Stimulated activated CD8-positive, alpha-beta memory T cell treated with anti-CD3 and anti-CD28 coated beads, Interleukin-12 subunit alpha, Interleukin-12 subunit beta, amount 100 ng/mL, for 4 hours (primary cell): ENCODE results near the gene CLDN3.
"Not testable (repeated sequence)": the region's sequence is repeated elsewhere in the genome, so short reads cannot be mapped to it uniquely, and the experiment has no call there.

Experiments
- DNase-seq: peaks from one replicate; pipeline ENCODE4 v3.0.0-alpha.2; 2020; ENCODE audit warnings: low read depth

Gene CLDN3, protein sequence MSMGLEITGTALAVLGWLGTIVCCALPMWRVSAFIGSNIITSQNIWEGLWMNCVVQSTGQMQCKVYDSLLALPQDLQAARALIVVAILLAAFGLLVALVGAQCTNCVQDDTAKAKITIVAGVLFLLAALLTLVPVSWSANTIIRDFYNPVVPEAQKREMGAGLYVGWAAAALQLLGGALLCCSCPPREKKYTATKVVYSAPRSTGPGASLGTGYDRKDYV

DNA sequence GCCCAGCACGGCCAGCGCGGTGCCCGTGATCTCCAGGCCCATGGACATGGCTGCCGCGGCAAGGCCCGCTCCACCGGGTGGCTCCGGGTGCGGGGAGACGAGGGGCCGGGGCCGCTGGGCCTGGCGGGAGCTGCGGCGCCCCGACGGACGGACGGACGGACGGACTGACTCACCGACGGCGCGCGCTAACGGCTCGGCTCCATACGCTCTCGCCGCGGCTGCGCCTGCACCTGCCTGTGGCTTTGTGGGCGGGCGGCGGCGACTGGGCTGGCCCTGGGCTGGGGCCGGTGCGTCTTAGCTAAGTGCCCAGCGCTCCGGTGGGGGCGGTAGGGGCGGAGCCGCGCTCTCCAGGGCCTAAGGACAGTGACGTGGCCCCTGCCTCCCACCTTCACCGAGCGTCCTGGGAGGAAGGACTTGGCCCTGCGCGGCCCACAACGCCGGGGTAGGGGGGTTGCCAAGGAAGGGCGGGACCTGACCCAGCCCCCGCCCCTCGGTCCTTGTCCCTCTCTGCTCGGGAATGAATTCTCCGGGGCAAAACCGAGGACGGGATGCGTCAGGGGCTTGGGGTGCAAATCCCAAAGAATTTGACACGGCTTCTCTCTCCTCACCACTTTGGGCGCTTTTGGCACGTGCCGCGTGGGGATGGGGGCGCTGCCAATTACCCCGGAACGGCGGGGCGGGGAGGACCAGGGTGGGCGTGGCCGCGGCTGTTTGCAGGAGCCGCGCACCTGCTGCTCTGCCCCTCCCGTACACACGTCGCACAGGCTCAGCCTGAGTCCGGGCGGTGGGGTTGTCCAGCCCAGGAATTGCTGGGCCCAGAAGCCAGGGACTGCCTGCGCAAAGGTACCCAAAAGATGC is at the start of gene CLDN3:
Gene CLDN3, minus strand, starts transcription at position 269 of the 858 bp plus-strand sequence. Its CDS starts 221 bp downstream, at position 48.
- no peak for DNase-seq

DNA sequence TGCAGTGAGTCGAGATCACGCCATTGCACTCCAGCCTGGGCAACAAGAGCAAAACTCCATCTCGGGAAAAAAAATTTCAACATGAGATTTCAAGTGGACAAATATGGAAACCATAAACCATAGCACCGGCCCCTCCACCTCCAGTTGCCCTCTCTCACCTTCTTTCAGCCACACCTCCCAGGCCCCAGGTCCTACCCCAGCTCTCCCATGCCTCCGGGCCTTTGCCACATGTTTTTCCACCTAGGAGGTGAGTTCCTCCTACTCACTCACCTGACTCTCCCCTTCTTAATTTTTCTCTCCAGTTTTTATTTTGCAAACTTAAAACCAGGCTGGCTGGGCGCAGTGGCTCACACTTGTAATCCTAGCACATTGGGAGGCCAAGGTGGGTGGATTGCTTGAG is 47.1 kb upstream of the CLDN3 start:
- DNase-seq, result no peak

GRCh38 chr7:73815436-73815835 is 45.4 kb upstream of the CLDN3 start:
- no peak for DNase-seq

DNA sequence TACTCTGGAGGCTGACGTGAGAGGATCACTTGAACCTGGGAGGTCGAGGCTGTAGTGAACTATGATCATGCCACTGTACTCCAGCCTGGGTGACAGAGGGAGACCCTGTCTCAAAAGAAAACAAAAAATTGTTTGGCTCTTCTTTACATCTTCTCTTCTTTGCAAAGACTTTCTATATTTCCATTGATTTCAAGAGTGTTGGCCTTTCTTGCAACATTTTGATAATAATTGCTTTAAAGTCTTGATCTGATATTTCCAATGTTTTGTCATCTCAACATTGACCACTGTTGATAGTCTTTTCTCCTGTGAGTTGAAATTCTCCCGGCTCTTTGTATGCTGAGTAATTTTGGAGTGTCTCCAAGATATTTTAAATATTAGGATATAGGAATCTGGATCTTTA is 42.9 kb upstream of the CLDN3 start:
- no peak for DNase-seq

DNA sequence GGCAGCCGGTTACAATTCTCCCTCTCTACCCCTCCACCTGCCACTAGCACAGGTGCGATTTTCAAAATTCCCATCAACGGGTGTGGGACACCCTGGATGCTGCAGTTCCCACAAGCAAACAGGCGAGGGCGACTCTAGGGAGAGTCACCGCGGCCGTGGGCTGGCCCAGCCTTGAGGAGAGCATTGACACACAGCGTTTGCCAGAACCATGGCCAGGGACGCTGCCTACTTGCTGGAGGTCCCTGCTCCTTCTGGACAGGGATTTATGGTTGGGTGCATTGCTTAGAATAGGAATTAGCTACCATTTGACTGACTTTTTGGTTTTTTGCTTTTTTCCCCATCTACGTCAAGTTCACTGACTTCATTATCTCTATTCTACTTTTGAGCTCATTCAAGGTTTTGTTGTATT is 41.7 kb upstream of the CLDN3 start:
- DNase-seq, result peak; percentile 11

- DNase-seq, result no peak
Measured at GRCh38 chr7:73810998-73811360, 40.9 kb upstream of the CLDN3 start.

GRCh38 chr7:73809467-73809951 is 39.4 kb upstream of the CLDN3 start:
- DNase-seq, result no peak

GRCh38 chr7:73802459-73802858 is 32.4 kb upstream of the CLDN3 start:
- no peak for DNase-seq

GRCh38 chr7:73801577-73801976 is 31.5 kb upstream of the CLDN3 start:
- no peak for DNase-seq

GRCh38 chr7:73799282-73800141 is 29.4 kb upstream of the CLDN3 start:
- DNase-seq, result no peak

- not testable (repeated sequence) for DNase-seq
Measured at GRCh38 chr7:73797176-73797575, 27.1 kb upstream of the CLDN3 start.

GRCh38 chr7:73796656-73797055 is 26.6 kb upstream of the CLDN3 start:
- not testable (repeated sequence) for DNase-seq

DNA sequence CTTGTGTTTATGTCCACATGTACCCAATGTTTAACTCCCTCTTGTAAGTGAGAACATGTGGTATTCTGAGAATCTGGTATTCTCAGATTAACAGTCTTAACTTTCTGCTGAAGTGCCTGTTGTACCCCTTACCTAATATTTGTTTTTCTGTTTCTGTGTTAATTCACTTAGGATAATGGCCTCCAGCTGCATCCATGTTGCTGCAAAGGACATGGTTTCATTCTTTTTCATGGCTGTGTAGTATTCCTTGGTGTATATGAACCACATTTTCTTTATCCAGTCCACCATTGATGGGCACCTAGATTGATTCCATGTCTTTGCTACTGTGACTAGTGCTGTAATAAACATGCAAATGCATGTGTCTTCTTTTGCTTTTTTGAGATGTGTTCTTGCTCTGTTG is 25.1 kb upstream of the CLDN3 start:
- DNase-seq, result not testable (repeated sequence)

GRCh38 chr7:73791170-73791690 is 21.2 kb upstream of the CLDN3 start:
- not testable (repeated sequence) for DNase-seq

- no peak for DNase-seq
Measured at GRCh38 chr7:73789051-73789450, 19.0 kb upstream of the CLDN3 start.

GRCh38 chr7:73787786-73788048 is 17.6 kb upstream of the CLDN3 start:
- DNase-seq, result not testable (repeated sequence)

GRCh38 chr7:73786588-73786987 is 16.5 kb upstream of the CLDN3 start:
- no peak for DNase-seq

DNA sequence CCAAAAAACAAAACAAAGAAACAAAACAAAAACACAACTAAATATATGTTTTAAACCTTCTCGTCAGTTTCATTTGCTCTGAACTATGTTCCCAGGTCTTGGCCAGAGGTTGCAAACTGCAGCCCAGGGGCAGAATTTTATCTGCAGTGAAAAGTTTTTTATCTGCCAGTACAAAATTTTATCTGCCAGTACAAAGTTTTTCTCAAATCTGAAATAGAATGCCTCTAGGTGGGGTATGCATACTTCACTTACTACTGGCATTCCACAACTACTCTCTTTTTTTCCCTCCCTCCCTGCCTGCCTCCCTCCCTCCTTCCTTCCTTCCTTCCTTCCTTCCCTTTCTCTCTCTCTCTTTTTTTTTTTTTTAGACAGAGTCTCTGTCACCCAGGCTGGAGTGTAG is 9.4 kb upstream of the CLDN3 start:
- no peak for DNase-seq

GRCh38 chr7:73778801-73779389 is 8.8 kb upstream of the CLDN3 start:
- DNase-seq, result no peak

DNA sequence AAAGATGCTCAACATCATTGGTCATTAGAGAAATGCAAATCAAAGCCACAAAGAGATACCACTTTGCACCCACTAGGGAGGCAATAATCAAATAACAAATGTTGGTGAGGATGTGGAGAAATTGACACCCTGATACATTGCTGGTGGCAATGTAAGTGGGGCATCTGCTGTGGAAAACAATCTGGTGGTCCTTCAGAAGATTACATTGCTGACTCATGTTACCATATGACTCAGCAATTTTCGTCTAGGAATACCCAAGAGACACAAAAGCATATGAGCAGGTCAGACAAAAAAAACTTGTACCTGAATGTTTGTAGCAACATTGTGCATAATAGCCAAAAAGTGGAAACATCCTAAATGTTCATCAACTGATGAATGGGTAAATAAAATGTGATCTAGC is 4.9 kb upstream of the CLDN3 start:
- no peak for DNase-seq

DNA sequence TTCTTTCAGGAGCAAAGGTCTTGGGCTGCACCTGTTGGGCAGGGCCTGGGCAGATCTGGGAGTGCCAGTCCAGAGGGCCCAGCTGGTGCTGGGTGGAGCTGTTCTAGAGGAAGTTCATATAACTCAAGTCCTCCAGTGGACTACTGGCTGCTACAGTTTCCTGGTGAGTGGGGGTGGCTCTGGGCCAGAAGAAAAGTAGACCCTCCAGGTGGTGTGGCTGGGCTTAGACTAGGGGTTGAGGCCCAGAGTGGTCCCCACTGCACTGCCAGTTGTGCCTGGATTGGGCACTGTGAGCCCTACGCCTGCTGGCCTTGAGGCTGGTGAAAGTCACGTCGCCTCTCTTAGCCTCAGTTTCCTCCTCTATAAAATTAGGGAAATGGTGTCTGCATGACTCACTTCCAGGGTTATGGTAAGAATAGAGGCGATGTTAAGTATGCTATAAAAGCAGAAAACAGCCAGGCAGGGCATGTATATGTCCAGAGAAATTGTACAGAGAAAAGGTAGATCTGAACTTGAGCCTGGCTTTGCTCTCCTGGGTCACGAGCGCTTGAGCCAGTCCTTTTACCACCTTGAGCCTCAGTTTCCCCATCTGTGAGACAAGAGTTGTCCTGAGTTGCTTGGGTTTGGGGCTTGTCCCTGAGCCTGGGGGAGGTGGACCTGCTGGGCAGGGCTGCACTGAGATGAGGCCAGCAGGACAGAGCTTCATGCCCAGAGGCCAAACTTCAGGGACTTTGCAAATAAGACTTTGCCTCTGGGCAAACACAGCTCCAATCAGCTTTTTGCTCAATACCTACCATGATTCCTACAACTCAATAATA is 3.8 kb upstream of the CLDN3 start:
- no peak for DNase-seq
